Measurements from ENCODE around the gene DUSP8. TPM values are rescaled to one million over a fixed set of nuclear protein-coding genes. Genes with fewer than 3 reads are reported as not detected.
"Not testable (repeated sequence)": the region's sequence is repeated elsewhere in the genome, so short reads cannot be mapped to it uniquely, and the experiment has no call there.

Gene DUSP8
- total and polyA plus RNA-seq, 4 donors: 2.0 to 17.0 (median 6.3) TPM

DNA sequence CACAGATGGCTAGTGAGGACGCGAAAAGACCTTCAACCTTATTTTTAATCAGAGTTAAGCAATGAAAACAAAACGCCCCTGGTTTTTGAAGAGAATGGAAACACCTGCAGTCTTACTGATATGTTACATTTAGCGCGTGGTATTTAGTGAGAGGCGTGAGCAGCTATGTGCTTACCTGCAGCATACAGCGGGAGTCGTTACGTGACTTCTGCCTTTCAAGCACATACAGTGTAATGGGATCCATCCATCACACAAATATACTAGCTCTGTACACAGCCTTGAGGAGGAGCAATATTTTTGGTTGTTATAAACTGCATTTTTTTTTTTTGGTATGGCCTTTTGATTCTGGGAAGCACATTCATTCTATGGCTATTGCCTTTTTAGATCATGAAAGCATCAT lies 20.6 kb upstream of the DUSP8 start:
- WGBS, 2 donors: 83 to 87% methylated on average over 9 of the region's 9 CpGs
- DNase-seq: no peak
- H3K9me3 ChIP-seq (ENCODE audit: control insufficient read depth in 4 of 4, insufficient read depth in 3 of 4, low read length in 3 of 4): peaks cover 0 to 1% (median 0%) of the 10 kb centered on the region in 4 donors
- no peaks in the 10 kb centered on the region for H3K36me3 ChIP-seq (ENCODE audit: control insufficient read depth in 4 of 4, insufficient read depth in 4 of 4, low read length in 4 of 4)
- TF ChIP-seq, protein P1, sequence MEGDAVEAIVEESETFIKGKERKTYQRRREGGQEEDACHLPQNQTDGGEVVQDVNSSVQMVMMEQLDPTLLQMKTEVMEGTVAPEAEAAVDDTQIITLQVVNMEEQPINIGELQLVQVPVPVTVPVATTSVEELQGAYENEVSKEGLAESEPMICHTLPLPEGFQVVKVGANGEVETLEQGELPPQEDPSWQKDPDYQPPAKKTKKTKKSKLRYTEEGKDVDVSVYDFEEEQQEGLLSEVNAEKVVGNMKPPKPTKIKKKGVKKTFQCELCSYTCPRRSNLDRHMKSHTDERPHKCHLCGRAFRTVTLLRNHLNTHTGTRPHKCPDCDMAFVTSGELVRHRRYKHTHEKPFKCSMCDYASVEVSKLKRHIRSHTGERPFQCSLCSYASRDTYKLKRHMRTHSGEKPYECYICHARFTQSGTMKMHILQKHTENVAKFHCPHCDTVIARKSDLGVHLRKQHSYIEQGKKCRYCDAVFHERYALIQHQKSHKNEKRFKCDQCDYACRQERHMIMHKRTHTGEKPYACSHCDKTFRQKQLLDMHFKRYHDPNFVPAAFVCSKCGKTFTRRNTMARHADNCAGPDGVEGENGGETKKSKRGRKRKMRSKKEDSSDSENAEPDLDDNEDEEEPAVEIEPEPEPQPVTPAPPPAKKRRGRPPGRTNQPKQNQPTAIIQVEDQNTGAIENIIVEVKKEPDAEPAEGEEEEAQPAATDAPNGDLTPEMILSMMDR (IDR thresholded peaks at IDR 0.05; ENCODE audit: control extremely low read depth, extremely low read depth): no peak
- peaks cover 0 to 26% (median 12%) of the 10 kb centered on the region in 3 donors for H3K27me3 ChIP-seq (ENCODE audit: control insufficient read depth in 3 of 3, insufficient read depth in 3 of 3, low read length in 2 of 3)
- no peak for ATAC-seq (ENCODE audit: insufficient read depth, low FRiP score)
- no peak overlapping the region for H3K4me3 ChIP-seq
- no peak overlapping the region for H3K9ac ChIP-seq (ENCODE audit: insufficient read depth in 1 of 2, low read length in 2 of 2)
- H3K4me1 ChIP-seq (ENCODE audit: control insufficient read depth in 5 of 5, insufficient read depth in 5 of 5, low read length in 5 of 5): peaks cover 0 to 5% (median 0%) of the 10 kb centered on the region in 5 donors
- no peak overlapping the region for H3K27ac ChIP-seq (ENCODE audit: low read depth in 1 of 2, low read length in 1 of 2)

DNA sequence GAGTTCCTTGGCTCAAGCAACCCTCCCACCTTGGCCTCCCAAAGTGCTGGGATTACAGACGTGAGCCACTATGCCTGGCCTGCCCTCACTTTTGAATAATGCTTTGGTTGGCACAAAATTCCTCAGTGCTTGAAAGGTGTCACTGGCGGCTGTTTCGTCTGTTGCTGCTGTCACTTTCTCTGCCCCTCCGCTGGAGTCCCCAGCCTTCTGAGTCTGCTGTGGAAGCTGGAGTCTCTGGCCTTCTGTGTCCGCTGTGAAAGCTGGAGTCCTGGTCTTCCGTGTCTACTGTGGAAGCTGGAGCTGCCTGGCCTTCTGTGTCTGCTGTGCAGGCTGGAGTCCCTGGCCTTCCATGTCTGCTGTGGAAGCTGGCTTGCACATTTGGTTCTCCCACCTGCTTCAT lies 17.9 kb upstream of the DUSP8 start:
- Histone ChIP-seq H3K4me1 (ENCODE audit: control insufficient read depth in 5 of 5, insufficient read depth in 5 of 5, low read length in 5 of 5) (peaks cover 0 to 5% (median 0%) of the 10 kb centered on the region in 5 donors), H3K4me3 (no peak overlapping the region), H3K9ac (ENCODE audit: insufficient read depth in 1 of 2, low read length in 2 of 2) (no peak overlapping the region), H3K36me3 (ENCODE audit: control insufficient read depth in 4 of 4, insufficient read depth in 4 of 4, low read length in 4 of 4) (peaks cover 0 to 2% (median 0%) of the 10 kb centered on the region in 4 donors), H3K27me3 (ENCODE audit: control insufficient read depth in 3 of 3, insufficient read depth in 3 of 3, low read length in 2 of 3) (peaks cover 0 to 20% (median 9%) of the 10 kb centered on the region in 3 donors), H3K27ac (ENCODE audit: low read depth in 1 of 2, low read length in 1 of 2) (peak overlapping the region in 1 of 2 donors; percentile 45), H3K9me3 (ENCODE audit: control insufficient read depth in 4 of 4, insufficient read depth in 3 of 4, low read length in 3 of 4) (peaks cover 0 to 1% (median 0%) of the 10 kb centered on the region in 4 donors)
- WGBS, 2 donors: 91 to 94% methylated on average over 6 of the region's 6 CpGs
- no peak for ATAC-seq (ENCODE audit: insufficient read depth, low FRiP score)
- TF ChIP-seq, protein P1 (IDR thresholded peaks at IDR 0.05; ENCODE audit: control extremely low read depth, extremely low read depth): no peak
- no peak for DNase-seq

DNA sequence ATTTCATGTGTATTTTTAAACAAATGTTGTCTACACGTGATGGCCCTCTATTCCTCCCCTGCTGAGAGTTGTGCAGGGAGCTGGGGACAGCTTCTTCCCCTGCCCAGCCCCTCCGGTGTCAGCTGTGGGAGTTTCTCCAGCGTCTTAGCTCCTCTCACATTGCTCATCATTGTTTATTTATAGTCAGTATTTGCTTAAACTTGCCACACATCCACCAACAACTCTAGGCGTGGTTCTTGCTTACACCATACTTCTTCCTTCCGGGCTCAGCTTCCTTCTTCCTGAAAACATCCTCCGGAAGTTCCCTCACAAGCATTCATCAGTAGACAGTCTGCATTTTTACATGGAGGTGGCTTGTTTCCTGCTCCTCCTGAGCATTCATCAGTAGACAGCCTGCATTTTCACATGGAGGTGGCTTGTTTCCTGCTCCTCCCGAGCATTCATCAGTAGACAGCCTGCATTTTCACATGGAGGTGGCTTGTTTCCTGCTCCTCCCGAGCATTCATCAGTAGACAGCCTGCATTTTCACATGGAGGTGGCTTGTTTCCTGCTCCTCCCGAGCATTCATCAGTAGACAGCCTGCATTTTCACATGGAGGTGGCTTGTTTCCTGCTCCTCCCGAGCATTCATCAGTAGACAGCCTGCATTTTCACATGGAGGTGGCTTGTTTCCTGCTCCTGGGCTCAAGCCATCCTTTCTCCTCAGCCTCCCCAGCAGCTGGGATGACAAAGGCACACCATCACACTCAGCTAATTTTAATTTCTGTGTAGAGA lies 17.3 kb upstream of the DUSP8 start:
- not testable (repeated sequence) for H3K9ac ChIP-seq (ENCODE audit: insufficient read depth in 1 of 2, low read length in 2 of 2); H3K9me3 ChIP-seq (ENCODE audit: control insufficient read depth in 4 of 4, insufficient read depth in 3 of 4, low read length in 3 of 4); H3K36me3 ChIP-seq (ENCODE audit: control insufficient read depth in 4 of 4, insufficient read depth in 4 of 4, low read length in 4 of 4); H3K4me1 ChIP-seq (ENCODE audit: control insufficient read depth in 5 of 5, insufficient read depth in 5 of 5, low read length in 5 of 5); H3K4me3 ChIP-seq; DNase-seq
- WGBS, 2 donors: 16 to 23% methylated on average over 8 of the region's 10 CpGs
- peaks cover 0 to 20% (median 8%) of the 10 kb centered on the region in 3 donors for H3K27me3 ChIP-seq (ENCODE audit: control insufficient read depth in 3 of 3, insufficient read depth in 3 of 3, low read length in 2 of 3)
- H3K27ac ChIP-seq (ENCODE audit: low read depth in 1 of 2, low read length in 1 of 2): peak overlapping the region in 1 of 2 donors; percentile 45
- peak; percentile 69 for ATAC-seq (ENCODE audit: insufficient read depth, low FRiP score)

DNA sequence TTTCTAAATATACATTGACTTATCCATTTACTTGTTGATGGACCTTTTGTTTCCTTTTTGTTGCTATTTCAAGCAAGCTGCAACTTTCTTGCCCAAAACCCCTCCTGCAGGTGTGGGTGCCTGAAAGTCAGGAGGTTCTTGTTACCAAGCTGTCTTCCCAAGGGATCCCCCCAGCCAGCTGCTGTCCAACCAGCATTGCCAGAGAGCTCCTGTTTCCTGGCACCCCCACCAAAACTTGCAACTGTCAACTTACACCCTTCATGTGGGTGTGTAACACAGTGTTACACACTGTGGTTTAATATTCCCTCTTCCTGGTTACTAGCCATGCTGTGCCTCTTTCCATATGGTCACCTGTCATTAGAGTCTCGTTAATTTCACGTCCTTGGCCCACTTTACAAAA lies 14.6 kb upstream of the DUSP8 start:
- Histone ChIP-seq H3K4me1 (ENCODE audit: control insufficient read depth in 5 of 5, insufficient read depth in 5 of 5, low read length in 5 of 5) (peaks cover 0 to 5% (median 0%) of the 10 kb centered on the region in 5 donors), H3K27me3 (ENCODE audit: control insufficient read depth in 3 of 3, insufficient read depth in 3 of 3, low read length in 2 of 3) (peaks cover 0 to 5% (median 3%) of the 10 kb centered on the region in 3 donors), H3K27ac (ENCODE audit: low read depth in 1 of 2, low read length in 1 of 2) (no peak overlapping the region), H3K9ac (ENCODE audit: insufficient read depth in 1 of 2, low read length in 2 of 2) (no peak overlapping the region), H3K36me3 (ENCODE audit: control insufficient read depth in 4 of 4, insufficient read depth in 4 of 4, low read length in 4 of 4) (peaks cover 0 to 2% (median 0%) of the 10 kb centered on the region in 4 donors), H3K9me3 (ENCODE audit: control insufficient read depth in 4 of 4, insufficient read depth in 3 of 4, low read length in 3 of 4) (peaks cover 0 to 1% (median 0%) of the 10 kb centered on the region in 4 donors), H3K4me3 (no peak overlapping the region)
- 80 to 84% methylated on average over 2 of the region's 2 CpGs for WGBS, 2 donors
- TF ChIP-seq, protein P1 (IDR thresholded peaks at IDR 0.05; ENCODE audit: control extremely low read depth, extremely low read depth): no peak
- no peak for DNase-seq
- ATAC-seq (ENCODE audit: insufficient read depth, low FRiP score): no peak

DNA sequence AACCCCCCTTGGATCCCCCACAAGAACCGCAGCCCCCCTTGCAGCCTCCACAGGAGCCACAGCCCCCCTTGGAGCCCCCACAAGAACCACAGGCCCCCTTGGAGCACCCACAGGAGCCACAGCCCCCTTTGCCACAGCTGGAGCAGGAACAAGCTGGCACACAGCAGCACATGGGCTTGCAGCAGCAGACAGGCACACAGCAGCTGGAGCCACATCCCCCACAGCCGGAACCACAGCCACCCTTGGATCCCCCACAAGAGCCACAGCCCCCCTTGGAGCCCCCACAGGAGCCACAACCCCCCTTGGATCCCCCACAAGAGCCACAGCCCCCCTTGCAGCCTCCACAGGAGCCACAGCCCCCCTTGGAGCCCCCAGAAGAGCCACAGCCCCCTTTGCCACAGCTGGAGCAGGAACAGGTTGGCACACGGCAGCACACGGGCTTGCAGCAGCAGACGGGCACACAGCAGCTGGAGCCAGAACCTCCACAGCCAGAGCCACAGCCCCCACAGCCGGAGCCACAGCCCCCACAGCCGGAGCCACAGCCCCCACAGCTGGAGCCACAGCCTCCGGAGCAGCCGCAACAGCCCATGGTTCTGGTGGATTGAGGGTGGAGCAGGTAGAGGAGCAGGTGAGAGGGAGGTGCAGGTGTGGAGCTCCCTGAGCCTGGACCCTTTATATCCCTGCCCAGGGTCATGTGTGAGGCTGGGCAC lies 12.7 kb upstream of the DUSP8 start, which contains the start of gene KRTAP5-1:
TSS of gene KRTAP5-1 (minus strand) at position 623 of the 710 bp plus-strand sequence. CDS start at position 589, 34 bp downstream.
- H3K27ac ChIP-seq (ENCODE audit: low read depth in 1 of 2, low read length in 1 of 2); ATAC-seq (ENCODE audit: insufficient read depth, low FRiP score); H3K4me1 ChIP-seq (ENCODE audit: control insufficient read depth in 5 of 5, insufficient read depth in 5 of 5, low read length in 5 of 5); H3K27me3 ChIP-seq (ENCODE audit: control insufficient read depth in 3 of 3, insufficient read depth in 3 of 3, low read length in 2 of 3); H3K9ac ChIP-seq (ENCODE audit: insufficient read depth in 1 of 2, low read length in 2 of 2); H3K36me3 ChIP-seq (ENCODE audit: control insufficient read depth in 4 of 4, insufficient read depth in 4 of 4, low read length in 4 of 4); H3K4me3 ChIP-seq; DNase-seq; H3K9me3 ChIP-seq (ENCODE audit: control insufficient read depth in 4 of 4, insufficient read depth in 3 of 4, low read length in 3 of 4): not testable (repeated sequence)
- 33 to 67% methylated on average over 9 of the region's 9 CpGs for WGBS, 2 donors
